ENCODE measurements around the gene IL22RA2.

The IL22RA2 gene

GRCh38 chr6:137145421-137145820 lies 28.0 kb downstream of the IL22RA2 start:
- Histone ChIP-seq H3K4me3 (ENCODE audit: low read depth, low read length) (no peak overlapping the region), H3K27me3 (replicated peaks) (no peaks in the 10 kb centered on the region), H3K36me3 (replicated peaks) (no peaks in the 10 kb centered on the region), H3K27ac (no peak overlapping the region)
- no peak for DNase-seq
- no peak for TF ChIP-seq CTCF (IDR thresholded peaks at IDR 0.05; ENCODE audit: low read depth, low read length, missing control alignments)
- in situ Hi-C loops (cut with HindIII; ENCODE audit: low pct_ligation_motif_present, low sequenced_read_pairs): no loop called here

GRCh38 chr6:137136065-137136464 lies 37.4 kb downstream of the IL22RA2 start:
- DNase-seq: no peak
- Histone ChIP-seq H3K27ac (no peak overlapping the region), H3K36me3 (replicated peaks) (no peaks in the 10 kb centered on the region), H3K27me3 (replicated peaks) (no peaks in the 10 kb centered on the region), H3K4me3 (ENCODE audit: low read depth, low read length) (no peak overlapping the region)
- in situ Hi-C loops (cut with HindIII; ENCODE audit: low pct_ligation_motif_present, low sequenced_read_pairs): no loop called here
- TF ChIP-seq CTCF (IDR thresholded peaks at IDR 0.05; ENCODE audit: low read depth, low read length, missing control alignments): no peak

GRCh38 chr6:137134483-137134882 lies 39.0 kb downstream of the IL22RA2 start:
- in situ Hi-C loops (cut with HindIII; ENCODE audit: low pct_ligation_motif_present, low sequenced_read_pairs): no loop called here
- TF ChIP-seq CTCF (IDR thresholded peaks at IDR 0.05; ENCODE audit: low read depth, low read length, missing control alignments): no peak
- no peak for DNase-seq
- H3K27me3 ChIP-seq (replicated peaks): no peaks in the 10 kb centered on the region
- H3K4me3 ChIP-seq (ENCODE audit: low read depth, low read length): no peak overlapping the region
- no peaks in the 10 kb centered on the region for H3K36me3 ChIP-seq (replicated peaks)
- H3K27ac ChIP-seq: no peak overlapping the region

GRCh38 chr6:137133122-137133521 lies 40.3 kb downstream of the IL22RA2 start:
- DNase-seq: no peak
- no peak overlapping the region for H3K27ac ChIP-seq
- H3K27me3 ChIP-seq (replicated peaks): no peaks in the 10 kb centered on the region
- H3K4me3 ChIP-seq (ENCODE audit: low read depth, low read length): no peak overlapping the region
- in situ Hi-C loops (cut with HindIII; ENCODE audit: low pct_ligation_motif_present, low sequenced_read_pairs): no loop called here
- H3K36me3 ChIP-seq (replicated peaks): no peaks in the 10 kb centered on the region
- no peak for TF ChIP-seq CTCF (IDR thresholded peaks at IDR 0.05; ENCODE audit: low read depth, low read length, missing control alignments)

- no peak for TF ChIP-seq CTCF (IDR thresholded peaks at IDR 0.05; ENCODE audit: low read depth, low read length, missing control alignments)
- Histone ChIP-seq H3K4me3 (ENCODE audit: low read depth, low read length) (no peak overlapping the region), H3K27me3 (replicated peaks) (no peaks in the 10 kb centered on the region), H3K27ac (no peak overlapping the region), H3K36me3 (replicated peaks) (no peaks in the 10 kb centered on the region)
- in situ Hi-C loops (cut with HindIII; ENCODE audit: low pct_ligation_motif_present, low sequenced_read_pairs): no loop called here
- no peak for DNase-seq
These were observed 46.5 kb downstream of the IL22RA2 start for GRCh38 chr6:137126875-137127485.

GRCh38 chr6:137123078-137123477 lies 50.4 kb downstream of the IL22RA2 start:
- Histone ChIP-seq H3K27ac (no peak overlapping the region), H3K27me3 (replicated peaks) (no peaks in the 10 kb centered on the region)
- in situ Hi-C loops (cut with HindIII; ENCODE audit: low pct_ligation_motif_present, low sequenced_read_pairs): no loop called here

More at GRCh38 chr6:137123078-137123477, 50.4 kb downstream of the IL22RA2 start:
- no peak for TF ChIP-seq CTCF (IDR thresholded peaks at IDR 0.05; ENCODE audit: low read depth, low read length, missing control alignments)
- no peaks in the 10 kb centered on the region for H3K36me3 ChIP-seq (replicated peaks)
- no peak for DNase-seq
- H3K4me3 ChIP-seq (ENCODE audit: low read depth, low read length): no peak overlapping the region
